Measurements from ENCODE around the gene COX10. TPM values are rescaled to one million over a fixed set of nuclear protein-coding genes. Genes with fewer than 3 reads are reported as not detected.

Gene COX10
- total RNA-seq, 1 experiment from 2014 or later = 13.4 TPM

DNA sequence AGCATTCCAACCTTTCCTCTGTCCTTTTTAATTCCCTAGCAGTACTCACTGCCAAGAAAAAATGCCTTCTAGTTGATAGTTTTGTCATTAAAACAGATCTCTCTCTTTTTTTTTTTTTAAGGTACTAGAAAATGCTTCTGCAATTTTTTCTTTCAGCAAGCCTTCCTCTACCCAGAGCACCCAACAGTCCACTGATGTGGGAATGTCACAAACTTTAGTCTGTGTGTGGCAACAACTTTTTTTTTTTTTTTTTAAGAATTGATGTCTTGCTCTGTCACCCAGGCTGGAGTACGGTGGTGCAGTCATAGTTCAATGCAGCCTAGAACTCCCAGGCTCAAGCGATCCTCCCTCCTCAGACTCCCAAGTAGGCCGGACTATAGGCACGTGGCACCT is 132.7 kb downstream of the COX10 start:
- POLR2A ChIA-PET = no interaction called here
- TF ChIP-seq TCF7L2 (IDR thresholded peaks at IDR 0.05; ENCODE audit: low read depth, low read length) (no peak), POLR2AphosphoS5 (IDR thresholded peaks at IDR 0.05; ENCODE audit: low read depth, low read length) (no peak), SIN3A (IDR thresholded peaks at IDR 0.05; ENCODE audit: borderline replicate concordance, insufficient read depth, low read depth, low read length) (no peak)
- TF ChIP-seq, protein P1, sequence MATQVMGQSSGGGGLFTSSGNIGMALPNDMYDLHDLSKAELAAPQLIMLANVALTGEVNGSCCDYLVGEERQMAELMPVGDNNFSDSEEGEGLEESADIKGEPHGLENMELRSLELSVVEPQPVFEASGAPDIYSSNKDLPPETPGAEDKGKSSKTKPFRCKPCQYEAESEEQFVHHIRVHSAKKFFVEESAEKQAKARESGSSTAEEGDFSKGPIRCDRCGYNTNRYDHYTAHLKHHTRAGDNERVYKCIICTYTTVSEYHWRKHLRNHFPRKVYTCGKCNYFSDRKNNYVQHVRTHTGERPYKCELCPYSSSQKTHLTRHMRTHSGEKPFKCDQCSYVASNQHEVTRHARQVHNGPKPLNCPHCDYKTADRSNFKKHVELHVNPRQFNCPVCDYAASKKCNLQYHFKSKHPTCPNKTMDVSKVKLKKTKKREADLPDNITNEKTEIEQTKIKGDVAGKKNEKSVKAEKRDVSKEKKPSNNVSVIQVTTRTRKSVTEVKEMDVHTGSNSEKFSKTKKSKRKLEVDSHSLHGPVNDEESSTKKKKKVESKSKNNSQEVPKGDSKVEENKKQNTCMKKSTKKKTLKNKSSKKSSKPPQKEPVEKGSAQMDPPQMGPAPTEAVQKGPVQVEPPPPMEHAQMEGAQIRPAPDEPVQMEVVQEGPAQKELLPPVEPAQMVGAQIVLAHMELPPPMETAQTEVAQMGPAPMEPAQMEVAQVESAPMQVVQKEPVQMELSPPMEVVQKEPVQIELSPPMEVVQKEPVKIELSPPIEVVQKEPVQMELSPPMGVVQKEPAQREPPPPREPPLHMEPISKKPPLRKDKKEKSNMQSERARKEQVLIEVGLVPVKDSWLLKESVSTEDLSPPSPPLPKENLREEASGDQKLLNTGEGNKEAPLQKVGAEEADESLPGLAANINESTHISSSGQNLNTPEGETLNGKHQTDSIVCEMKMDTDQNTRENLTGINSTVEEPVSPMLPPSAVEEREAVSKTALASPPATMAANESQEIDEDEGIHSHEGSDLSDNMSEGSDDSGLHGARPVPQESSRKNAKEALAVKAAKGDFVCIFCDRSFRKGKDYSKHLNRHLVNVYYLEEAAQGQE (IDR thresholded peaks at IDR 0.05; ENCODE audit: insufficient read depth in 1 of 2, low read depth in 2 of 2, low read length in 1 of 2) = no peak
- TF ChIP-seq, protein P2, sequence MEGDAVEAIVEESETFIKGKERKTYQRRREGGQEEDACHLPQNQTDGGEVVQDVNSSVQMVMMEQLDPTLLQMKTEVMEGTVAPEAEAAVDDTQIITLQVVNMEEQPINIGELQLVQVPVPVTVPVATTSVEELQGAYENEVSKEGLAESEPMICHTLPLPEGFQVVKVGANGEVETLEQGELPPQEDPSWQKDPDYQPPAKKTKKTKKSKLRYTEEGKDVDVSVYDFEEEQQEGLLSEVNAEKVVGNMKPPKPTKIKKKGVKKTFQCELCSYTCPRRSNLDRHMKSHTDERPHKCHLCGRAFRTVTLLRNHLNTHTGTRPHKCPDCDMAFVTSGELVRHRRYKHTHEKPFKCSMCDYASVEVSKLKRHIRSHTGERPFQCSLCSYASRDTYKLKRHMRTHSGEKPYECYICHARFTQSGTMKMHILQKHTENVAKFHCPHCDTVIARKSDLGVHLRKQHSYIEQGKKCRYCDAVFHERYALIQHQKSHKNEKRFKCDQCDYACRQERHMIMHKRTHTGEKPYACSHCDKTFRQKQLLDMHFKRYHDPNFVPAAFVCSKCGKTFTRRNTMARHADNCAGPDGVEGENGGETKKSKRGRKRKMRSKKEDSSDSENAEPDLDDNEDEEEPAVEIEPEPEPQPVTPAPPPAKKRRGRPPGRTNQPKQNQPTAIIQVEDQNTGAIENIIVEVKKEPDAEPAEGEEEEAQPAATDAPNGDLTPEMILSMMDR (IDR thresholded peaks at IDR 0.05) = no peak
- Histone ChIP-seq H3K4me3 (ENCODE audit: low read depth in 2 of 2, low read length in 2 of 2) (no peak overlapping the region), H3K27ac (ENCODE audit: low read length) (no peak overlapping the region), H3K36me3 (ENCODE audit: control insufficient read depth, insufficient read depth, low read length) (no peaks in the 10 kb centered on the region), H3K9me3 (ENCODE audit: control insufficient read depth, insufficient read depth, low read depth, low read length) (no peaks in the 10 kb centered on the region), H3K27me3 (ENCODE audit: control insufficient read depth, insufficient read depth, low read length) (no peaks in the 10 kb centered on the region), H3K4me1 (ENCODE audit: control insufficient read depth, insufficient read depth, low read length) (no peaks in the 10 kb centered on the region)
- intact Hi-C loops (cut with micrococcal nuclease; ENCODE audit: unreplicated experiment) (no loop called here), in situ Hi-C loops (cut with HindIII; ENCODE audit: low pct_unique_long_range_greater_than_20kb, low sequenced_read_pairs) (no loop called here)
- no TSS peak for BruUV-seq (replicated peaks)
- no peak for ATAC-seq
- DNase-seq (ENCODE audit: low read depth, low spot score) = no peak
- CTCF ChIA-PET = no interaction called here

GRCh38 chr17:14202388-14203166 is 133.3 kb downstream of the COX10 start:
- ChIA-PET POLR2A (no interaction called here), CTCF (no interaction called here)
- H3K4me3 ChIP-seq (ENCODE audit: low read depth in 2 of 2, low read length in 2 of 2) = no peak overlapping the region
- BruUV-seq (replicated peaks) = no TSS peak
- no peak for DNase-seq (ENCODE audit: low read depth, low spot score)
- H3K9me3 ChIP-seq (ENCODE audit: control insufficient read depth, insufficient read depth, low read depth, low read length) = no peaks in the 10 kb centered on the region
- ATAC-seq = no peak
- intact Hi-C loops (cut with micrococcal nuclease; ENCODE audit: unreplicated experiment) = no loop called here
- in situ Hi-C loops (cut with HindIII; ENCODE audit: low pct_unique_long_range_greater_than_20kb, low sequenced_read_pairs) = no loop called here
- no peaks in the 10 kb centered on the region for H3K36me3 ChIP-seq (ENCODE audit: control insufficient read depth, insufficient read depth, low read length)
- H3K4me1 ChIP-seq (ENCODE audit: control insufficient read depth, insufficient read depth, low read length) = no peaks in the 10 kb centered on the region
- no peak overlapping the region for H3K27ac ChIP-seq (ENCODE audit: low read length)
- TF ChIP-seq, protein P2 (IDR thresholded peaks at IDR 0.05) = no peak
- TF ChIP-seq, protein P1 (IDR thresholded peaks at IDR 0.05; ENCODE audit: insufficient read depth in 1 of 2, low read depth in 2 of 2, low read length in 1 of 2) = no peak
- TF ChIP-seq POLR2AphosphoS5 (IDR thresholded peaks at IDR 0.05; ENCODE audit: low read depth, low read length) (no peak), SIN3A (IDR thresholded peaks at IDR 0.05; ENCODE audit: borderline replicate concordance, insufficient read depth, low read depth, low read length) (no peak)
- H3K27me3 ChIP-seq (ENCODE audit: control insufficient read depth, insufficient read depth, low read length) = no peaks in the 10 kb centered on the region
